Measurements from ENCODE around the gene CUX1. TPM values are rescaled to one million over a fixed set of nuclear protein-coding genes. Genes with fewer than 3 reads are reported as not detected.

Gene CUX1
- total RNA-seq, 2 experiments from 2014 or later = 35.6 to 38.0 TPM

DNA sequence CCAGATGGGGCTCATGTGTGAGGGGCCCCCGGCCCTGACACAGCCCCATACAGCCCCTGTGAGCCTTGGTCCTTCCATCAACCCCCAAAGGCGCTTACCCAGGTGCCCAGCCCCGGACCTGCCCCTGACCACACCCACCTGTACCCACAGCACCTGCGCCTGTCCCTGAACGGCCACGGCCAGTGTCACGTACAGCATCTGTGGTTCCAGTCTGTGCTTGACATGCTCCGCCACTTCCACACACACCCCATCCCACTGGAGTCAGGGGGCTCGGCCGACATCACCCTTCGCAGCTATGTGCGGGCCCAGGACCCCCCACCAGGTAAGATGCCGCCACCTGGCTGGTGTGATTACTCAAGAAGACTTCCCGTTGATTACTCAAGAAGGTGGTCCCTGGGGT is 502.8 kb downstream of the CUX1 start:
- TF ChIP-seq, protein P1, sequence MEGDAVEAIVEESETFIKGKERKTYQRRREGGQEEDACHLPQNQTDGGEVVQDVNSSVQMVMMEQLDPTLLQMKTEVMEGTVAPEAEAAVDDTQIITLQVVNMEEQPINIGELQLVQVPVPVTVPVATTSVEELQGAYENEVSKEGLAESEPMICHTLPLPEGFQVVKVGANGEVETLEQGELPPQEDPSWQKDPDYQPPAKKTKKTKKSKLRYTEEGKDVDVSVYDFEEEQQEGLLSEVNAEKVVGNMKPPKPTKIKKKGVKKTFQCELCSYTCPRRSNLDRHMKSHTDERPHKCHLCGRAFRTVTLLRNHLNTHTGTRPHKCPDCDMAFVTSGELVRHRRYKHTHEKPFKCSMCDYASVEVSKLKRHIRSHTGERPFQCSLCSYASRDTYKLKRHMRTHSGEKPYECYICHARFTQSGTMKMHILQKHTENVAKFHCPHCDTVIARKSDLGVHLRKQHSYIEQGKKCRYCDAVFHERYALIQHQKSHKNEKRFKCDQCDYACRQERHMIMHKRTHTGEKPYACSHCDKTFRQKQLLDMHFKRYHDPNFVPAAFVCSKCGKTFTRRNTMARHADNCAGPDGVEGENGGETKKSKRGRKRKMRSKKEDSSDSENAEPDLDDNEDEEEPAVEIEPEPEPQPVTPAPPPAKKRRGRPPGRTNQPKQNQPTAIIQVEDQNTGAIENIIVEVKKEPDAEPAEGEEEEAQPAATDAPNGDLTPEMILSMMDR (IDR thresholded peaks at IDR 0.05) = no peak
- no peak for ATAC-seq (ENCODE audit: poor library complexity)
- H3K27ac ChIP-seq (ENCODE audit: low read depth in 1 of 2, low read length in 2 of 2) = no peak overlapping the region
- no peaks in the 10 kb centered on the region for H3K36me3 ChIP-seq (ENCODE audit: insufficient read depth, low read length)
- peaks cover 26% of the 10 kb centered on the region for H3K27me3 Mint-ChIP-seq
- no peaks in the 10 kb centered on the region for H3K4me1 Mint-ChIP-seq (ENCODE audit: low read depth)
- H3K27ac Mint-ChIP-seq = no peak overlapping the region
- no peak for DNase-seq
- intact Hi-C loops (cut with DNase I, micrococcal nuclease) = no loop called here
- CTCF ChIA-PET = no interaction called here
- H3K9me3 Mint-ChIP-seq = no peaks in the 10 kb centered on the region
- peaks cover 0 to 5% of the 10 kb centered on the region in 2 experiments for H3K9me3 ChIP-seq (ENCODE audit: control insufficient read depth in 1 of 2, insufficient read depth in 1 of 2, low read length in 2 of 2)
- peaks cover 4 to 6% of the 10 kb centered on the region in 2 experiments for H3K27me3 ChIP-seq (ENCODE audit: control insufficient read depth in 1 of 2, insufficient read depth in 2 of 2, low read length in 2 of 2)
- POLR2A ChIA-PET = no interaction called here
- no peaks in the 10 kb centered on the region for H3K36me3 Mint-ChIP-seq (ENCODE audit: low read depth)
- H3K4me3 Mint-ChIP-seq = no peak overlapping the region
- no peaks in the 10 kb centered on the region for H3K4me1 ChIP-seq (ENCODE audit: insufficient read depth, low read length)
- no peak overlapping the region for H3K4me3 ChIP-seq (ENCODE audit: low read length)

DNA sequence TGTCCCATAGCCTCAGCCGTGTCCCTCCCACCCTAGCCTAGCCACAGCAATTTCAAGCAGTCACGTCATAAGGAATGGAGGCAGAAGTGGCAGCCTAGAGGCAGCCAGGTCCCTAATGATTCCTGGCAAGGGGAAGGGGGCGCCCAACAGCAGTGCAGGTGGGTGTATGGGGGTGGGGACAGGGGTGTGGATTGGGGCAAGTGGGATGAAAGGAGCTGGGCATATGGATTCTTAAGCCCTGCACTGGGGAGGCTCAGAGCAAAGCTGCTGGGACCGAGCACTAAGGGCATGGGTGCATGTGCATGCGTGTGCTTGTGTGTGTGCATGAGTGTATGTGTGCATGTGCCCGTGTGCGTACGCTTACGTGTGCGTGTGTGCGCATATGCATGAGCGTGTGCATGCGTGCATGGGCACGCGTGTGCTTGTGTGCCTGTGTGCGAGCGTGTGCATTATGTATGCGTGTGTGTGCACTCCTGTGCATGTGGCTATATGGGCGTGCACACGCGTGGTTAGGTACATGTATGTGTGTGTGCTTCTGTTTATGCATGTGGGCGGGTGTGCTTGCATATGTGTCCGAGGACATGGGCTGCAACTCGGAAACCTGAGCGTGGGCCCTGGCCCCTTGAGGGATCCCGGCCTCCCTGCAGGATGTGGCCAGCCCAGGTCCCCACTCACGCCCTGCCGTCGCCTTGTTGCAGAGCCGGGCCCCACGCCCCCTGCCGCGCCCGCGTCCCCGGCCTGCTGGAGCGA is 503.4 kb downstream of the CUX1 start:
- no peak overlapping the region for H3K4me3 Mint-ChIP-seq

DNA sequence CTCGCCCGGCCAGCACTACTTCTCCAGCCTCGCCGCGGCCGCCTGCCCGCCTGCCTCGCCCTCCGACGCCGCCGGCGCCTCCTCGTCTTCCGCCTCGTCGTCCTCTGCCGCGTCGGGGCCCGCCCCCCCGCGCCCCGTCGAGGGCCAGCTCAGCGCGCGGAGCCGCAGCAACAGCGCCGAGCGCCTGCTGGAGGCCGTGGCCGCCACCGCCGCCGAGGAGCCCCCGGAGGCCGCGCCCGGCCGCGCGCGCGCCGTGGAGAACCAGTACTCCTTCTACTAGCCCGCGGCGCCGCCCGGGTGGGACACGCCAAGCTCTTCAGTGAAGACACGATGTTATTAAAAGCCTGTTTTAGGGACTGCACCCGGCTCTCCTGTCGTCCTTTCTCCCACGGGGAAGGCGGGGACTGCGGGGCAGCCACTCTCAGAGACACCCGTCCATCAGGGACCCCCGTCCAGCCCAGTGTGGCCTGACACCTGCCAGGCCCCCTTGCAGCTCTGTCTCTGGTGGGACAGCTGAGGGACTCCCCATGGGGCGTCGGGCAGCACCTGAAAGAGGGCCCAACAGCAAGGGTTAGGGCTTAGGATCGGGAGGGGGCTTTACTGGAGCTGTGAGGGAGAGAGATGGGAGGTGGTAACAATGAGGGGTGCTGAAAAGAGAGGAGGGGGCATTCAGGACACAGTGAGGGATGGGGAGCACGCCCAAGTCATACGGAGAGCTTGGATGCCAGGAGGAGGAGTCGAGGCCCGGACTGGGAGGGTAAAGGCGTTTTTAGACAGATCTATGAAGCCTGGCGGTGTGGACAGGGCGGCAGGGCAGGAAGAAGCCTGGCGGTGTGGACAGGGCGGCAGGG is 504.1 kb downstream of the CUX1 start:
- Histone ChIP-seq H3K36me3 (ENCODE audit: insufficient read depth, low read length) (no peaks in the 10 kb centered on the region), H3K9me3 (ENCODE audit: control insufficient read depth in 1 of 2, insufficient read depth in 1 of 2, low read length in 2 of 2) (peaks cover 0 to 5% of the 10 kb centered on the region in 2 experiments), H3K4me3 (ENCODE audit: low read length) (no peak overlapping the region), H3K27ac (ENCODE audit: low read depth in 1 of 2, low read length in 2 of 2) (no peak overlapping the region), H3K27me3 (ENCODE audit: control insufficient read depth in 1 of 2, insufficient read depth in 2 of 2, low read length in 2 of 2) (peaks cover 4 to 6% of the 10 kb centered on the region in 2 experiments), H3K4me1 (ENCODE audit: insufficient read depth, low read length) (no peaks in the 10 kb centered on the region)
- TF ChIP-seq, protein P1 (IDR thresholded peaks at IDR 0.05) = no peak
- DNase-seq = peak in 2 of 14 experiments; percentile 11 to 14
- Mint-ChIP-seq H3K4me3 (no peak overlapping the region), H3K4me1 (ENCODE audit: low read depth) (no peaks in the 10 kb centered on the region), H3K9me3 (no peaks in the 10 kb centered on the region), H3K27ac (no peak overlapping the region), H3K27me3 (peaks cover 26% of the 10 kb centered on the region), H3K36me3 (ENCODE audit: low read depth) (no peaks in the 10 kb centered on the region)
- ChIA-PET CTCF (no interaction called here), POLR2A (no interaction called here)
- ATAC-seq (ENCODE audit: poor library complexity) = peak; percentile 54
- intact Hi-C loops (cut with DNase I, micrococcal nuclease) = no loop called here

More for the DNA sequence above, 503.4 kb downstream of the CUX1 start:
- Histone ChIP-seq H3K9me3 (ENCODE audit: control insufficient read depth in 1 of 2, insufficient read depth in 1 of 2, low read length in 2 of 2) (peaks cover 0 to 5% of the 10 kb centered on the region in 2 experiments), H3K4me3 (ENCODE audit: low read length) (no peak overlapping the region), H3K27ac (ENCODE audit: low read depth in 1 of 2, low read length in 2 of 2) (no peak overlapping the region), H3K27me3 (ENCODE audit: control insufficient read depth in 1 of 2, insufficient read depth in 2 of 2, low read length in 2 of 2) (peaks cover 4 to 6% of the 10 kb centered on the region in 2 experiments), H3K36me3 (ENCODE audit: insufficient read depth, low read length) (no peaks in the 10 kb centered on the region), H3K4me1 (ENCODE audit: insufficient read depth, low read length) (no peaks in the 10 kb centered on the region)
- intact Hi-C loops (cut with DNase I, micrococcal nuclease) = no loop called here
- Mint-ChIP-seq H3K27me3 (peaks cover 26% of the 10 kb centered on the region), H3K36me3 (ENCODE audit: low read depth) (no peaks in the 10 kb centered on the region), H3K4me1 (ENCODE audit: low read depth) (no peaks in the 10 kb centered on the region), H3K27ac (no peak overlapping the region), H3K9me3 (no peaks in the 10 kb centered on the region)
- no peak for DNase-seq
- ChIA-PET POLR2A (no interaction called here), CTCF (no interaction called here)
- TF ChIP-seq, protein P1 (IDR thresholded peaks at IDR 0.05) = no peak
- ATAC-seq (ENCODE audit: poor library complexity) = no peak
